Endothelial cell of umbilical vein (primary cell): Measurements from ENCODE around the gene PARD3B. TPM values are rescaled to one million over a fixed set of nuclear protein-coding genes. Genes with fewer than 3 reads are reported as not detected.

Experiments used
- BruUV-seq: library from RNA; stranded (reverse); fragments of 400-500 nt; replicated peaks from 2 replicates; lab custom pipeline; 2021; lab: Mats Ljungman, UMichigan
- CTCF ChIA-PET: fragments of 300-600, 350-600 bp; sonication (Branson Sonifier 250); formaldehyde crosslinking; loops from one replicate; lab custom pipeline; 2021; ENCODE audit warnings: antibody characterized with exemption, inconsistent platforms; lab: Charles Lee
- POLR2A ChIA-PET: fragments of 300-600, 350-600 bp; sonication (Branson Sonifier 250); formaldehyde crosslinking; loops from one replicate; lab custom pipeline; 2021; ENCODE audit warnings: antibody characterized with exemption, inconsistent platforms; lab: Charles Lee
- DNase-seq: peaks from one replicate; pipeline ENCODE4 v3.0.0-alpha.2; 2011; ENCODE audit warnings: low read depth, low spot score
- FAIRE-seq: peaks from 2 replicates; lab custom pipeline; 2011; peaks lifted over from hg19 to GRCh38; lab: Jason Lieb, UNC
- H2AFZ ChIP-seq: 2 replicates; pipeline ENCODE4 v1.6.0; 2012; ENCODE audit warnings: low read depth, low read length, control low read depth, inconsistent platforms
- H3K27ac ChIP-seq: 2 replicates; pipeline ENCODE4 v1.5.1; 2011; ENCODE audit warnings: low read depth, mild to moderate bottlenecking, control low read depth, low read length, moderate library complexity; ENCODE audit not compliant: insufficient read depth
- H3K27me3 ChIP-seq, 2 experiments: 2 replicates each; pipeline versions ENCODE4 v1.6.0 to v1.6.1; 2011; ENCODE audit warnings: low read length in 2 of 2, mixed read lengths in 1 of 2; ENCODE audit not compliant: control insufficient read depth in 2 of 2, insufficient read depth in 2 of 2
- H3K36me3 ChIP-seq, 2 experiments: 2 replicates in 1 of 2; 3 replicates in 1 of 2; pipeline ENCODE4 v1.5.1; 2011; ENCODE audit warnings: low read length in 2 of 2, mild to moderate bottlenecking in 1 of 2, moderate library complexity in 1 of 2; ENCODE audit not compliant: control insufficient read depth in 2 of 2, insufficient read depth in 2 of 2; ENCODE audit errors: extremely low read depth in 1 of 2
- H3K4me1 ChIP-seq: 3 replicates; pipeline ENCODE4 v1.5.1; 2011; ENCODE audit warnings: mild to moderate bottlenecking, low read length; ENCODE audit not compliant: control insufficient read depth, insufficient read depth; ENCODE audit errors: extremely low read depth
- H3K4me2 ChIP-seq: 2 replicates; pipeline ENCODE4 v1.6.1; 2011; ENCODE audit warnings: low read length, control low read depth, mixed read lengths; ENCODE audit not compliant: insufficient read depth
- H3K4me3 ChIP-seq, 3 experiments: fragments of 200-600 bp in 1 of 3; sonication (generic), shearing (Covaris generic) in 1 of 3; replicated peaks in 1 of 3; 2 replicates each; pipeline ENCODE4 v1.5.1; 2011 to 2016; ENCODE audit warnings: control low read depth in 3 of 3, low read length in 3 of 3, mild to moderate bottlenecking in 2 of 3, inconsistent platforms in 1 of 3, low read depth in 1 of 3, moderate library complexity in 1 of 3; ENCODE audit not compliant: insufficient read depth in 1 of 3
- H3K79me2 ChIP-seq: 2 replicates; pipeline ENCODE4 v1.6.0; 2012; ENCODE audit warnings: low read length, inconsistent platforms; ENCODE audit not compliant: control insufficient read depth, insufficient read depth
- H3K9ac ChIP-seq: replicated peaks from 2 replicates; pipeline ENCODE3; 2011; ENCODE audit warnings: low read length, control low read depth; ENCODE audit not compliant: insufficient read depth; ENCODE audit errors: extremely low read depth
- H3K9me1 ChIP-seq: replicated peaks from 3 replicates; pipeline ENCODE4 v1.6.0; 2011; ENCODE audit warnings: mild to moderate bottlenecking, low read length; ENCODE audit not compliant: control insufficient read depth, insufficient read depth; ENCODE audit errors: extremely low read depth
- H3K9me3 ChIP-seq: replicated peaks from 2 replicates; pipeline ENCODE4 v1.5.1; 2012; ENCODE audit warnings: low read length, inconsistent platforms; ENCODE audit not compliant: control insufficient read depth, insufficient read depth
- H4K20me1 ChIP-seq: replicated peaks from 2 replicates; pipeline ENCODE3; 2011; ENCODE audit warnings: mild to moderate bottlenecking, low read length; ENCODE audit not compliant: control insufficient read depth, insufficient read depth; ENCODE audit errors: extremely low read depth
- CTCF ChIP-seq, 2 donors: IDR thresholded peaks; 1 replicate in 1 of 2; 2 replicates in 1 of 2; pipeline ENCODE4 v1.5.1; 2011; ENCODE audit warnings: low read length in 2 of 2, mild to moderate bottlenecking in 2 of 2, moderate library complexity in 2 of 2, control low read depth in 1 of 2, inconsistent platforms in 1 of 2, low read depth in 1 of 2; ENCODE audit not compliant: insufficient read depth in 1 of 2; ENCODE audit errors: extremely low read depth in 1 of 2
- EZH2 ChIP-seq: IDR thresholded peaks from 2 replicates; pipeline ENCODE4 v1.6.1; 2012; ENCODE audit warnings: borderline replicate concordance, low read depth, mild to moderate bottlenecking, moderate library complexity, low read length, inconsistent platforms; ENCODE audit not compliant: severe bottlenecking
- FOS ChIP-seq: IDR thresholded peaks from 2 replicates; pipeline ENCODE4 v1.6.1; 2011; ENCODE audit warnings: mild to moderate bottlenecking, low read length, moderate library complexity, borderline replicate concordance; ENCODE audit not compliant: insufficient read depth
- GATA2 ChIP-seq: IDR thresholded peaks from 2 replicates; pipeline ENCODE4 v1.7.0; 2011; ENCODE audit warnings: low read depth, mild to moderate bottlenecking, moderate library complexity, mixed read lengths, low read length; ENCODE audit not compliant: insufficient read length, insufficient read depth
- JUN ChIP-seq: IDR thresholded peaks from 2 replicates; pipeline ENCODE4 v1.6.1; 2011; ENCODE audit warnings: borderline replicate concordance, low read depth; ENCODE audit not compliant: insufficient read length, insufficient read depth
- MAX ChIP-seq: IDR thresholded peaks from 2 replicates; pipeline ENCODE4 v1.6.1; 2011; ENCODE audit not compliant: insufficient read depth, insufficient read length
- MYC ChIP-seq: IDR thresholded peaks from one replicate; pipeline ENCODE4 v1.6.1; 2011; ENCODE audit warnings: mild to moderate bottlenecking, low read depth, low read length
- POLR2A ChIP-seq: IDR thresholded peaks from 2 replicates; pipeline ENCODE4 v1.6.1; 2012; ENCODE audit warnings: low read depth, mild to moderate bottlenecking, control low read depth, low read length
- POLR2AphosphoS5 ChIP-seq: IDR thresholded peaks from 2 replicates; pipeline ENCODE4 v1.6.1; 2012; ENCODE audit warnings: low read depth, mild to moderate bottlenecking, control low read depth, low read length, moderate library complexity; ENCODE audit not compliant: insufficient read depth
- dilution Hi-C: fragments of 300-500 bp; cut with MboI; formaldehyde crosslinking; loops from one replicate; pipeline ENCODE4 v1.15.0; 2019; ENCODE audit warnings: low sequenced_read_pairs; ENCODE audit not compliant: extremely low pct_ligation_motif_present
- intact Hi-C: fragments of 100-400 bp; cut with micrococcal nuclease; formaldehyde crosslinking; loops from one replicate; pipeline ENCODE4 v1.10.0; 2022
- polyA plus RNA-seq, 4 experiments: library from polyadenylated mRNA; depleted of rRNA in 3 of 4; stranded (reverse) in 3 of 4; unstranded in 1 of 4; fragments of >200 nt; gene quantifications; 2 replicates each; pipeline versions ENCODE4 v1.2.1 to v1.2.3, GENCODE V29; 2011 to 2012; ENCODE audit warnings: missing spikeins in 1 of 4
- total RNA-seq: library from RNA; stranded (reverse); gene quantifications from 2 replicates; pipeline ENCODE4 v1.2.3, GENCODE V29; 2021

The PARD3B gene
- total and polyA plus RNA-seq, 2 donors (not counting 3 experiments of a cell fraction or from before 2014, with no cell fraction given), result 2.2 to 30.9 TPM

- Histone ChIP-seq H3K36me3 (no peaks in the 10 kb centered on the region), H3K4me2 (peak overlapping the region; percentile 37), H3K4me1 (peaks cover 79% of the 10 kb centered on the region), H4K20me1 (no peaks in the 10 kb centered on the region), H3K4me3 (no peak overlapping the region), H3K9ac (peak overlapping the region; percentile 70), H3K9me3 (no peaks in the 10 kb centered on the region), H3K9me1 (no peaks in the 10 kb centered on the region), H3K27ac (peak overlapping the region; percentile 94), H3K79me2 (peaks cover 5% of the 10 kb centered on the region), H3K27me3 (no peaks in the 10 kb centered on the region), H2AFZ (no peak overlapping the region)
- FAIRE-seq (no peak), DNase-seq (peak; percentile 67)
- POLR2A ChIA-PET, result interaction anchor here (0.6 kb wide), 1 partner anchor 351 kb away, joined by 3 read pairs; no protein-coding TSS in a partner anchor
- CTCF ChIA-PET, result interaction anchor here (2.1 kb wide), 1 partner anchor 22 kb away, joined by 9 read pairs; no protein-coding TSS in a partner anchor
- intact Hi-C loops, result loop anchor here (1.0 kb wide), 1 partner anchor 348 kb away; no protein-coding TSS in a partner anchor
- dilution Hi-C loops, result no loop called here
- no TSS peak for BruUV-seq
- TF ChIP-seq GATA2 (peak; percentile 75), JUN (no peak), POLR2A (peak; percentile 38), FOS (no peak), POLR2AphosphoS5 (peak; percentile 29)
Observed at GRCh38 chr2:204670124-204670523, 124.8 kb downstream of the PARD3B start.

- no TSS peak for BruUV-seq
- no peaks in the 10 kb centered on the region for H3K27me3 ChIP-seq
- peak overlapping the region; percentile 70 for H3K9ac ChIP-seq
- H4K20me1 ChIP-seq, result no peaks in the 10 kb centered on the region
- no peaks in the 10 kb centered on the region for H3K9me3 ChIP-seq
- no peaks in the 10 kb centered on the region for H3K36me3 ChIP-seq
- DNase-seq (no peak), FAIRE-seq (no peak)
- no peak overlapping the region for H2AFZ ChIP-seq
- H3K9me1 ChIP-seq, result no peaks in the 10 kb centered on the region
- dilution Hi-C loops, result no loop called here
- ChIA-PET POLR2A (no interaction called here), CTCF (interaction anchor here (0.8 to 3.5 kb wide), 4 partner anchors 10 to 21 kb away, joined by 3 to 26 read pairs (median 6); no protein-coding TSS in a partner anchor)
- intact Hi-C loops, result loop anchor here (1.0 kb wide), 1 partner anchor 348 kb away; no protein-coding TSS in a partner anchor
- H3K4me3 ChIP-seq, result no peak overlapping the region
- H3K4me2 ChIP-seq, result peak overlapping the region; percentile 37
- peak overlapping the region; percentile 94 for H3K27ac ChIP-seq
- peaks cover 5% of the 10 kb centered on the region for H3K79me2 ChIP-seq
- H3K4me1 ChIP-seq, result peaks cover 73% of the 10 kb centered on the region
- TF ChIP-seq MAX, result no peak
- TF ChIP-seq MYC, result no peak
- TF ChIP-seq EZH2, result no peak
- TF ChIP-seq POLR2A, result no peak
- TF ChIP-seq FOS, result no peak
- no peak for TF ChIP-seq CTCF (IDR thresholded peaks at IDR 0.05; ENCODE audit: extremely low read depth in 1 of 2, insufficient read depth in 1 of 2, low read depth in 1 of 2, low read length in 2 of 2)
- no peak for TF ChIP-seq JUN
- no peak for TF ChIP-seq POLR2AphosphoS5
- no peak for TF ChIP-seq GATA2
Observed at GRCh38 chr2:204670756-204671155, 125.5 kb downstream of the PARD3B start.
